Choroid plexus epithelial cell (primary cell): ENCODE data around the gene FAM20C.

Experiments used
- DNase-seq: peaks from one replicate; pipeline ENCODE4 v3.0.0-alpha.2; 2010; ENCODE audit warnings: low read depth
- H3K4me3 ChIP-seq: 2 replicates; pipeline ENCODE4 v1.5.1; 2011; ENCODE audit warnings: low read depth, mild to moderate bottlenecking, control low read depth, low read length, moderate library complexity
- CTCF ChIP-seq: conservative IDR thresholded peaks from 2 replicates; pipeline ENCODE4 v1.5.1; 2011; ENCODE audit warnings: low read depth, mild to moderate bottlenecking, control low read depth, inconsistent platforms, low read length, moderate library complexity

Gene FAM20C

GRCh38 chr7:208816-209215, 16.4 kb downstream of the FAM20C start:
- DNase-seq, result no peak
- TF ChIP-seq CTCF, result no peak
- no peak overlapping the region for H3K4me3 ChIP-seq

- H3K4me3 ChIP-seq, result no peak overlapping the region
- TF ChIP-seq CTCF, result no peak
- DNase-seq, result no peak
Observed at GRCh38 chr7:209416-209815, 17.0 kb downstream of the FAM20C start.

GRCh38 chr7:209906-210305, 17.5 kb downstream of the FAM20C start:
- DNase-seq, result peak; percentile 69
- no peak overlapping the region for H3K4me3 ChIP-seq
- TF ChIP-seq CTCF, result no peak

- DNase-seq, result no peak
- H3K4me3 ChIP-seq, result no peak overlapping the region
- TF ChIP-seq CTCF, result no peak
Observed at GRCh38 chr7:210401-210925, 18.1 kb downstream of the FAM20C start.

GRCh38 chr7:211033-211714, 18.8 kb downstream of the FAM20C start:
- no peak for DNase-seq
- no peak for TF ChIP-seq CTCF
- no peak overlapping the region for H3K4me3 ChIP-seq

GRCh38 chr7:211715-212058, 19.3 kb downstream of the FAM20C start:
- TF ChIP-seq CTCF, result no peak
- no peak overlapping the region for H3K4me3 ChIP-seq
- no peak for DNase-seq

- DNase-seq, result no peak
- H3K4me3 ChIP-seq, result no peak overlapping the region
- TF ChIP-seq CTCF, result no peak
Observed at GRCh38 chr7:212754-213153, 20.4 kb downstream of the FAM20C start.
